ENCODE data around the gene GSTA4. TPM values are rescaled to one million over a fixed set of nuclear protein-coding genes. Genes with fewer than 3 reads are reported as not detected.

The GSTA4 gene
- total and polyA plus RNA-seq, 2 experiments from 2014 or later, result 79.6 to 89.2 TPM

DNA sequence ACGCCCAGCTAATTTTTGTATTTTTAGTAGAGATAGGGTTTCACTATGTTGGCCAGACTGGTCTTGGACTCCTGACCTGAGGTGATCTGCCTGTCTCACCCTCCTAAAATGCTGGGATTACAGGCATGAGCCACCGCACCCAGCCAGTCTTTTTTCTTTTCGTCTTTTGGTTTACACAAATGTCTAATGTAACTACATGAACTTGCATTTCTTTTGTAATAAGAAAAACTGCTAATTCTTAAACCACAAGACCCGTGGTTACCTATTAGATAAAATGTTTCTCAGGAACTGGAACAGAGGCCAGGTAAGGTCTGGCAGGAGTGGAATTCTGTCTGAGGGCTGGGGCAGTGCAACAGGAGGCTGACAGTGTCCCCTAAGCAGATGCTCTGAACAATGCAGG lies 52.9 kb downstream of the GSTA4 start:
- no peaks in the 10 kb centered on the region for H3K9me2 ChIP-seq (replicated peaks; ENCODE audit: insufficient read depth)
- no peaks in the 10 kb centered on the region for H4K20me1 ChIP-seq (ENCODE audit: insufficient read depth, poor library complexity, severe bottlenecking)
- TF ChIP-seq EZH2 (IDR thresholded peaks at IDR 0.05; ENCODE audit: borderline replicate concordance) (no peak), EZH2phosphoT487 (IDR thresholded peaks at IDR 0.05; ENCODE audit: low read depth, severe bottlenecking, unreplicated experiment) (no peak)
- TF ChIP-seq, protein P1, sequence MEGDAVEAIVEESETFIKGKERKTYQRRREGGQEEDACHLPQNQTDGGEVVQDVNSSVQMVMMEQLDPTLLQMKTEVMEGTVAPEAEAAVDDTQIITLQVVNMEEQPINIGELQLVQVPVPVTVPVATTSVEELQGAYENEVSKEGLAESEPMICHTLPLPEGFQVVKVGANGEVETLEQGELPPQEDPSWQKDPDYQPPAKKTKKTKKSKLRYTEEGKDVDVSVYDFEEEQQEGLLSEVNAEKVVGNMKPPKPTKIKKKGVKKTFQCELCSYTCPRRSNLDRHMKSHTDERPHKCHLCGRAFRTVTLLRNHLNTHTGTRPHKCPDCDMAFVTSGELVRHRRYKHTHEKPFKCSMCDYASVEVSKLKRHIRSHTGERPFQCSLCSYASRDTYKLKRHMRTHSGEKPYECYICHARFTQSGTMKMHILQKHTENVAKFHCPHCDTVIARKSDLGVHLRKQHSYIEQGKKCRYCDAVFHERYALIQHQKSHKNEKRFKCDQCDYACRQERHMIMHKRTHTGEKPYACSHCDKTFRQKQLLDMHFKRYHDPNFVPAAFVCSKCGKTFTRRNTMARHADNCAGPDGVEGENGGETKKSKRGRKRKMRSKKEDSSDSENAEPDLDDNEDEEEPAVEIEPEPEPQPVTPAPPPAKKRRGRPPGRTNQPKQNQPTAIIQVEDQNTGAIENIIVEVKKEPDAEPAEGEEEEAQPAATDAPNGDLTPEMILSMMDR (IDR thresholded peaks at IDR 0.05; ENCODE audit: poor library complexity), result no peak
- no peaks in the 10 kb centered on the region for H3K9me3 ChIP-seq (ENCODE audit: low read depth)
- H3K27me3 ChIP-seq, result no peaks in the 10 kb centered on the region
- H3K79me2 ChIP-seq, result no peaks in the 10 kb centered on the region
- peaks cover 2% of the 10 kb centered on the region for H3K4me1 ChIP-seq (ENCODE audit: insufficient read depth)
- H3K4me2 ChIP-seq, result no peak overlapping the region
- no peak overlapping the region for H3K4me3 ChIP-seq
- no peak for DNase-seq (ENCODE audit: low spot score)
- H3K27ac ChIP-seq, result no peak overlapping the region
- no peak overlapping the region for H2AFZ ChIP-seq
- H3K36me3 ChIP-seq (replicated peaks; ENCODE audit: insufficient read depth, low read depth), result no peaks in the 10 kb centered on the region
- 73% methylated on average over 4 of the region's 4 CpGs for WGBS (ENCODE audit: low lambda C conversion rate, missing lambda C conversion rate)

DNA sequence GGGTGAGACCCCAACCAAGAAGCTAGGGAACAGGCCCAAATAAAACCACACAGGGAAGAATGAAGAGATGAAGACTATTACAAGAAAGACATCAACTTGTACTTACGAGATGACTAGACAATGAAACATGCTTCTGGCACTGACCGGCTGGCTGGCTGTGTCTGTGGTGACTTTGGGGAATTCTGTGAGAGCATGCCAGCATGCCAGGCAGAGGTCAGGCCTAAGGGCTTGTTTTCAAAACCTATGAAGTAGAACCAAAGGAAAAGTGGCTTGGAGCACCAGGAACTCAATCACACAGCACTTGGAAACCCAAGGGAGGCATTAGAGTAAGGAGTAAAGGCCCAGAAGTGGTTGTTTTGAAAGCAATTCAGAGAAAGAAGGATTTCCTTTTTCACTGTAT lies 57.2 kb downstream of the GSTA4 start:
- WGBS (ENCODE audit: low lambda C conversion rate, missing lambda C conversion rate), result 93% methylated on average over 2 of the region's 2 CpGs
- no peak overlapping the region for H3K4me3 ChIP-seq
- no peaks in the 10 kb centered on the region for H3K36me3 ChIP-seq (replicated peaks; ENCODE audit: insufficient read depth, low read depth)
- H3K9me3 ChIP-seq (ENCODE audit: low read depth), result no peaks in the 10 kb centered on the region
- H3K9me2 ChIP-seq (replicated peaks; ENCODE audit: insufficient read depth), result no peaks in the 10 kb centered on the region
- H3K4me1 ChIP-seq (ENCODE audit: insufficient read depth), result no peaks in the 10 kb centered on the region
- no peaks in the 10 kb centered on the region for H4K20me1 ChIP-seq (ENCODE audit: insufficient read depth, poor library complexity, severe bottlenecking)
- no peak for TF ChIP-seq EZH2phosphoT487 (IDR thresholded peaks at IDR 0.05; ENCODE audit: low read depth, severe bottlenecking, unreplicated experiment)
- TF ChIP-seq, protein P1 (IDR thresholded peaks at IDR 0.05; ENCODE audit: poor library complexity), result no peak
- H2AFZ ChIP-seq, result no peak overlapping the region
- H3K27me3 ChIP-seq, result no peaks in the 10 kb centered on the region
- H3K79me2 ChIP-seq, result no peaks in the 10 kb centered on the region
- DNase-seq (ENCODE audit: low spot score), result no peak
- no peak overlapping the region for H3K4me2 ChIP-seq
- H3K27ac ChIP-seq, result no peak overlapping the region

DNA sequence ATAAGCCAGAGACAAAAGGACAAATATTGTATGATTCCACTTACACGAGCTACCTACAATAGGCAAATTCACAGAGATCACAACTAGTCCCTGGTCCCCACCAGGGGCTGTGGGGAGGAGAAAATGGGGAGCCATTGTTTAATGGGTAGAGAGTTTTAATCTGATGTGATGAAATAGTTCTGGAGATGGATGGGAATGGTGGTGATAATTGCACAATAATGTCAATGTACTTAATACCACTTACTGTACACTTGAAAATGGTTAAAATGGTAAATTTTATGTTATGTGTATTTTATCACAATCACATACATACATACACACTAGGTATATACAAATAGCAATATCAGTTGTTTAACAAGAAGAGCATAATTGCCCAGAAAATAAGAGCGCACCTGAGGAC lies 61.3 kb downstream of the GSTA4 start:
- no peak for DNase-seq (ENCODE audit: low spot score)
- Histone ChIP-seq H3K9me3 (ENCODE audit: low read depth) (no peaks in the 10 kb centered on the region), H3K27me3 (no peaks in the 10 kb centered on the region), H3K4me3 (no peak overlapping the region), H3K27ac (no peak overlapping the region), H3K79me2 (no peaks in the 10 kb centered on the region), H2AFZ (no peak overlapping the region), H3K4me2 (no peak overlapping the region), H3K36me3 (replicated peaks; ENCODE audit: insufficient read depth, low read depth) (no peaks in the 10 kb centered on the region), H3K9me2 (replicated peaks; ENCODE audit: insufficient read depth) (no peaks in the 10 kb centered on the region), H3K4me1 (ENCODE audit: insufficient read depth) (peaks cover 4% of the 10 kb centered on the region), H4K20me1 (ENCODE audit: insufficient read depth, poor library complexity, severe bottlenecking) (no peaks in the 10 kb centered on the region)
- TF ChIP-seq EZH2phosphoT487 (IDR thresholded peaks at IDR 0.05; ENCODE audit: low read depth, severe bottlenecking, unreplicated experiment) (no peak), EZH2 (IDR thresholded peaks at IDR 0.05; ENCODE audit: borderline replicate concordance) (no peak)
- TF ChIP-seq, protein P1 (IDR thresholded peaks at IDR 0.05; ENCODE audit: poor library complexity), result no peak
- WGBS (ENCODE audit: low lambda C conversion rate, missing lambda C conversion rate), result 90% methylated on average over 2 of the region's 2 CpGs

DNA sequence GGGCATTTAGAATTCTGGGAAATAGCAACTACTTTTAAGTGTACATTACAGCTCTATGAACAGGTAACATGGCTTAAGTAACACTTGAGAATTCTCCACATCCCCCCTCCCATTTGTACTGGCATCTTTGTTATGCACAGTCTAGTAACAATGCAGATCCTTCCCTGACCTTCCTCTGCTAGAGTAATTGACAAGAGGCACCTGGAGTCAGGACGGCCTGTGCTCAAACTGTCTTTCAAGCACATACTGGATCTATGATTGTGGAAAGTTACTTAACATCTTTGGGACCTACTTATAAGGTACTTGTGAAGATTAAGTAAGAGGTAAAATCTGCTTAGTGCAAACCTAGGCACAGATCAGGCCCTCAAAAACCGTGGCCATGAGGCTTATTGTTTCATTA lies 63.7 kb downstream of the GSTA4 start:
- Histone ChIP-seq H3K9me2 (replicated peaks; ENCODE audit: insufficient read depth) (no peaks in the 10 kb centered on the region), H3K4me1 (ENCODE audit: insufficient read depth) (peaks cover 8% of the 10 kb centered on the region), H4K20me1 (ENCODE audit: insufficient read depth, poor library complexity, severe bottlenecking) (no peaks in the 10 kb centered on the region), H3K9me3 (ENCODE audit: low read depth) (no peaks in the 10 kb centered on the region), H3K27ac (no peak overlapping the region), H3K27me3 (no peaks in the 10 kb centered on the region), H3K4me2 (no peak overlapping the region), H3K36me3 (replicated peaks; ENCODE audit: insufficient read depth, low read depth) (no peaks in the 10 kb centered on the region), H3K4me3 (no peak overlapping the region), H3K79me2 (no peaks in the 10 kb centered on the region), H2AFZ (no peak overlapping the region)
- no peak for DNase-seq (ENCODE audit: low spot score)
- TF ChIP-seq, protein P1 (IDR thresholded peaks at IDR 0.05; ENCODE audit: poor library complexity), result no peak
- TF ChIP-seq EZH2 (IDR thresholded peaks at IDR 0.05; ENCODE audit: borderline replicate concordance), result no peak
- TF ChIP-seq EZH2phosphoT487 (IDR thresholded peaks at IDR 0.05; ENCODE audit: low read depth, severe bottlenecking, unreplicated experiment), result no peak
- 68% methylated on average over 2 of the region's 2 CpGs for WGBS (ENCODE audit: low lambda C conversion rate, missing lambda C conversion rate)
